ENCODE results near the gene SIT1.

Gene SIT1

DNA sequence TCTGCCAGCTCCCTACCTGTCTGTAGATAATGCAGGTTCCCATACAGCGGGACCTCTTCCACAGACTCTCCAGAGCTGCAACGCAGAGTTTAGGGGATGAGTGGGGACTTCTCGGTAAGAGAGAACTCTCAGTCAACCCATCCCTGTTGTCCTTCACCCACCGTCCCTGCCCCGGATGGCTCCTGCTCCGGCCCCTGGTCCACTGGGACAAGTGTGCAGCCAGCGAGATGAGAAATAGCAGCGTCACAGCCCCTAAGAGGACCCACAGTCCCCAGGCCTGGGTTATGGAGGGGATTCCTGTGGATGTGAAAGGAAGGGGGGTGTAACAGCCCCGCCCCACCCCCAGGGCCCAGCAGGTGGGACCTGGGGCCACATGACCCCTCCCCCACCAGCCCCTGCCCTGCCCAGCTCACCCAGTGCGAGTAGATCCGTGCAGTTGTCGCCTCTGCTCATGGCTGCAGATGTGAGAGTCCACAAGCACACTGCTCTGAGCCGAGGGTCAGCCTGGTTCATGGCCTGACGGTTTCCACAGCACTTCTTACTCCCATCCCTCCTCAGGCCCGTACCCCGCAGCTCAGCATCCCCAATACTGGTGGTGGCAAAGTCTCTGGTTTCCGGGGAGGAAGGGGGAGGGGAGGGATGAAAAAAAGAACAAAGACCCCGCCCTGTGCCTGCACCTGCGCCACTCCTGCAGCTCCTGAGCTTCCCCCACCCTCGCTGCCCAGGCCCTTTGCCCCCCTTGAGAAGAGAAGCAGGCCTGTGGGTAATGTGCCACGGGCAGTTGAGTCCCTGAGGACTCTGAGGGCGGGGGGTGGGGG is at the start of gene SIT1:
TSS of gene SIT1 (minus strand) at position 591 of the 818 bp plus-strand sequence. CDS start at position 513, 78 bp downstream.
- DNase-seq, result no peak

- DNase-seq, result no peak
Measured at GRCh38 chr9:35700031-35700430, 49.3 kb upstream of the SIT1 start.

GRCh38 chr9:35698231-35698630 is 47.5 kb upstream of the SIT1 start:
- no peak for DNase-seq

DNA sequence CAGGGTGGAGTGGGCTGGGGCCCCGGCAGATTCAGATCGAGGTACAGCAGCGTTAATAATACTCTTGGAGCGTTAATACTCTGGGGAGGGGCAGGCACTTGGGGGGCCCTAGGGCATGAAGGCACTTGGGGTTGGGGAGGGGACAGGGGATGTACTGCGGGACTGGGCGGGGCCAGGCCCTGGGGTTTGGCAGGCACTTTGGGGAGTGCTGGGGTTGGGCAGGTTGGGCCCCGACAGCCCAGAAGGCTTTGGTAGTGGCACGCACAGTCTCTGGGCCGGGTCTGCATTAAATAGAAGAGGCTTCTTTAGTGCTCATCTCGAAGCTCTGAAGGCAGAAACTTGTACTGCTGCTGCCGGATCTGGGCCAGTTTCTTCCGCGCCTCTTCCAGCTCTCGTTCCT is 46.8 kb upstream of the SIT1 start:
- DNase-seq, result no peak

DNA sequence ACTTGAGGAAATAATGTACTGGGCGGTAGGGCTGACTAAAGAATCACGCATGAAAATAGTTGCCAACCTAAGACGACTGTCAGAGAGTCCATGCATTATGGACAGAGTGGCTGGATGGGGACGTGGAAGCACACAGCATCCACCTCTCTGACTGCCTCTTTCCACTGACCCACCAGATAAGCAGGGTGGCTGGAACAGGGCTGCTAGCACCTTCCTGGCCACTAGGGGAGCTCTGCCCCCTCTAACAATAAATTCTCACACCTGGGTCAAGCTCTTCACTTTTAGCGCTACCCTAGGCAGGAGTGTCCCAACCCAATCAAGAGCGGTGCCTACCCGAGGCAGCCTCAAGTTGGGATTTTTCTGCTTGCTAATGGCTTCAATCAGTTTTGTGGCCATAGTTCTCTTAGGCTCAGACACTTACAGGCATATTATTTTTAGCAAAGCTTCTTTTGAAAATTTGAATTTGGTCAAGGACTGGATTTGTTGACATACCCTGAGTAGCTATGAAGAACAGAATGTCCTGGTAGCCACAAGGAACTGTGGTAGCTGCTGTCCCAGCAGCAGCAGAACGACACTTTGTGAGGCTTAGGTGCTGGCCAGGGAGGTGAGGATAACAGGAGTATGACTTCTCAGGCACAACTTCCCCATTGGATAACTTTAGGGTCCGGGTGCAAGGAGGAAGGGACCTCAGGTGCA is 45.9 kb upstream of the SIT1 start:
- DNase-seq, result peak; percentile 62

DNA sequence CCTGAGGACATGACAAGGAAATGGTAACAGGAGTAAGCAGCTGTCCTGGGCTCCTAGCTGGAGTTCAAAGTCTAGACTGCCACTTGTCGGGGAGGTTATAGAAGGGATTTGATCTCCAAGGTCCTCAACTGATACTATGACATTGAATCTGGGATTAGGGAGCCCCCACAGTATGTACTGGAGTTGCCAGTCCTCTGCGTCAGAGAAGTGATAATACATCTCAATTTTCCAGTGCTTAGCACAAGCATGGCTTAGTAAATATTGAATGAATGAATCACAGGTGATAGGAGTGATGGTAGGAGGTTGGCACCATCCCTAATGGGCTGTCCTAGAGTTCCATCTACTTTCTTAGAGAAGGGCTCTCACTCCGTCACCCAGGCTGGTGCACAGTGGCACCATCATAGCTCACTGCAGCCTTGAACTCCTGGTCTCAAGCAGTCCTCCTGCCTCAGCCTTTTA is 45.2 kb upstream of the SIT1 start:
- no peak for DNase-seq

- no peak for DNase-seq
Measured at GRCh38 chr9:35691757-35692301, 41.1 kb upstream of the SIT1 start.

DNA sequence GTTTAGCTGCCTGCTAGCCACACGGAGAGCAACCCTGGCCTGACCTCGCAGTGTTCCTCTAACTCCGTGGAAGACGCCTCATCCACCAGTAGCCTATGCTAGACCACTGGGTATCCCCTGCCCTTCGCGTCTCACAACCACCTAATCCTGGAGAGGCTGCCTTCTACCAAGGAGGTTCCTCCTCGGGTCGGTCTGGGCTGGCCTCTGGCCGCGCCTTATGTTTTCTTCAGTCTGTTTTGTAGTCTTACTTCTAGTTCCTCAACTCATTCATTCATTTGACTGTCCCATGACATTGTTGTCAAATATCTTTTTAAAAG is 40.6 kb upstream of the SIT1 start:
- no peak for DNase-seq

DNA sequence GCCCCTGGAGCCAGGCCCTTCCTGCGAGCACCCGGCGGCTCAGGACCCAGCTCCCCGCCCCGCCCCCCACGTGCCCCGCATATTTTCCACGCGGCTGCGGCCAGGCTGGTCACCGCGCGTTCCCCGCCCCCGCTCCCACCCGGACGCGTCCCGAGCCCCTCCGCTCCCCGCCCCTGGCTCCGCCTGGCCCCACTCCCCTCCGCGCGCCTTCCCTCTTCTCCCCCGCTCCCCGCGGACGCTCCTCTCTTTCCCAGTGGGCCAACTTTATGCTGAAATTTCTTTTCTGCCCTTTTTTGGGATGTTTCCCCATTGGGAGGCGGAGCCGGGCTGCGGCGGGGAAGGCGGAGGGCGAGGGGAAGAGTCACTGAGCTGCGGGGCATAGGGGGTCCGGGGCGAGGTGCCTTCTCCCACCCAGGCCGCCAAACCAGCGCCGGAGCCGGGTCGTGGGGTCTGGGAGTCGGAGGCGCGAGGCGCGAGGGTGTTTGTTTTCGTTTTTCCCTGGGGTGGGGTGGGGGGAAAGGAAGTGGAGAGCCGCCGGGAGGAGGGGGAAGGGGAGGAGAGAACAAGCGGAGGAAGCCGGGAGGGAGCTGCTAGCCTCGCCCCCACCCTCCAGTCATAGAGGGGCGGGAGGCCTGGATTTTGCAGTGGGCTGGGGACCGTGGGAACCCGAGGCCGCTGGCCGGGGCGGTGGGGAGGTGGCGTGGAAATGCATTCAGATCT is 40.0 kb upstream of the SIT1 start:
- DNase-seq, result peak; percentile 44

DNA sequence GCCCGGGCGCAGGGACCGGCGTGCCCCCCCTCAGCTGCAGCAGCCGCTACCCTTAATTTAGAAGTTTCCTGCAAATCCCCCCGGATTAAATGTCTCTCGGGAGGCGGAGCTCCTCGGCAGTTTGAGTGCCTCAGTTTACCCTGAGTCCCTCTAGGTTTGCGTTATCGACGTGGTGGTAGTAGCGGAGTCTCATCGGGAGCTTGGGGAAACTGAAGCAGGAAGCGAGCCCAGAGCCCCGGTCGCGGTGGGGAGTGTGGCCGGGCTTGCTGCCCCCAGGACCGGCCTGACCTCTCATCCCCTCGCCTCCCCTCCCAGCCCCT is 39.5 kb upstream of the SIT1 start:
- DNase-seq, result peak; percentile 57

GRCh38 chr9:35689542-35690293 is 39.0 kb upstream of the SIT1 start, which contains the start of gene TPM2:
Gene TPM2 (minus strand): TSS chr9:35689925. CDS start chr9:35689817, 108 bp downstream.
- peak; percentile 67 for DNase-seq

- DNase-seq, result no peak
Measured at GRCh38 chr9:35688558-35689541, 38.1 kb upstream of the SIT1 start.

DNA sequence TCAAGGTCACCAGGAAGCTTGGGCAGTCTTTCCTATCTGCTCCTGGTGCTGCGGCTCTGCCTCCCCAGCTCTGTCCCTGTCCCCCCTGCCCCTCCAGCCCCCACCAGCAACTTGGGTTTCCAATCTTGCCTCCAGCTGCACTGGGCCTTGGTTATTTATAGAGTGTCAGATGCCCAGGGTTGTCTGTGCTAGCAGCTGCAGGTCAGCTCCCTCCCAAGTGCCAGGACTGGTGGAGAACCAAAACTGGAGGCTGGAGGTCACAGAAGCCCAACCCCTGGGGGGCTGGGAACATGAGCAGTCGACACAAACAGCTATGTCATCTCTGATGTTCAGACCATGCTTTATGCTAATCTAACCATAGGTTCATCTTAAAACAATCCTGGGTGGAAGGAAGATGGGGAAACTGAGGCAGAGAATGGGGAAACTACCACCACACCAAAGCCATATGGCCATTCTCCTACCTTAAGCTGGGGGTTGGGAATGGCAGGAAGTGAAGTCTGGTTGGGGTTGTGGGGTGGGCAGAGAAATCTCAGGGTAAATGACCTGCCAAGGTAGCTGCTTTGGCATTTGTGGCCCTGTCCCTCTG is 37.3 kb upstream of the SIT1 start:
- no peak for DNase-seq

GRCh38 chr9:35687306-35687705 is 36.6 kb upstream of the SIT1 start:
- DNase-seq, result no peak

GRCh38 chr9:35686222-35687203 is 35.8 kb upstream of the SIT1 start:
- DNase-seq, result no peak

DNA sequence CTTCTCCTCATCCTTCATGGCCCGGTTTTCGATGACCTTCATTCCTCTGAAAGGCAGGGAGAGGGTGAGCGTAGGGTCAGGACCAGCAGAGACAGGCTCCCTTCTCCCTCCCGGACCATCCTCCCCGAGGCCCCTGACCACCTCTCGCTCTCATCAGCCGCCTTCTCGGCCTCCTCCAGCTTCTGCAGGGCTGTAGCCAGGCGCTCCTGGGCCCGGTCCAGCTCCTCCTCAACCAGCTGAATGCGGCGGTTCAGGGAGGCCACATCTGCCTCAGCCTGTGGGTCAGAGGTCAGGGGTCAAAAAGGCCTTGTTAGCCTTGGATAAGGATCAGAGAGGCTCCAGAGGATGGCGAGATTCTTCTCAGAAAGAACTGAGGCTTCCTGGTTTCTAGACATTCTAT is 34.8 kb upstream of the SIT1 start:
- DNase-seq, result no peak

DNA sequence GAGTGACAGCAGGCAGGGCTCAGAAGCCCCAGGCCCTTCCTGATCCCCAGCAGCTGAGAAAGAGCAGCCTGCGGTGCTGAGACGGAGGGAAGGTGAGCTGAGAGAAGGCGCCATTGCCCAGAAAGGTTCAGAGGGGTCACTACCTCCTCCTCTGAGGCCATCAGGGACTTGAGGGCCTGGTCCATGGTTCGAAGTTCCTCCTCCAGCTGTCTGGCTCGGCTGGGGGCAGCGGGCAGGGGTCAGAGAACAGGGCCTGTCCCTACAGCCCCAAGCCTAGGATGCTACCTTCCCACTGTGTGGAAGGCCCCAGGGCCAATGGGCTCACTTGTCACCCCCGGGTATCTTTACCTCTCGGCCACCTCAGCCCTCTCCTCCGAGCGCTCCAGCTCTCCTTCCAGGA is 34.2 kb upstream of the SIT1 start:
- no peak for DNase-seq

GRCh38 chr9:35683323-35683722 is 32.6 kb upstream of the SIT1 start:
- no peak for DNase-seq

DNA sequence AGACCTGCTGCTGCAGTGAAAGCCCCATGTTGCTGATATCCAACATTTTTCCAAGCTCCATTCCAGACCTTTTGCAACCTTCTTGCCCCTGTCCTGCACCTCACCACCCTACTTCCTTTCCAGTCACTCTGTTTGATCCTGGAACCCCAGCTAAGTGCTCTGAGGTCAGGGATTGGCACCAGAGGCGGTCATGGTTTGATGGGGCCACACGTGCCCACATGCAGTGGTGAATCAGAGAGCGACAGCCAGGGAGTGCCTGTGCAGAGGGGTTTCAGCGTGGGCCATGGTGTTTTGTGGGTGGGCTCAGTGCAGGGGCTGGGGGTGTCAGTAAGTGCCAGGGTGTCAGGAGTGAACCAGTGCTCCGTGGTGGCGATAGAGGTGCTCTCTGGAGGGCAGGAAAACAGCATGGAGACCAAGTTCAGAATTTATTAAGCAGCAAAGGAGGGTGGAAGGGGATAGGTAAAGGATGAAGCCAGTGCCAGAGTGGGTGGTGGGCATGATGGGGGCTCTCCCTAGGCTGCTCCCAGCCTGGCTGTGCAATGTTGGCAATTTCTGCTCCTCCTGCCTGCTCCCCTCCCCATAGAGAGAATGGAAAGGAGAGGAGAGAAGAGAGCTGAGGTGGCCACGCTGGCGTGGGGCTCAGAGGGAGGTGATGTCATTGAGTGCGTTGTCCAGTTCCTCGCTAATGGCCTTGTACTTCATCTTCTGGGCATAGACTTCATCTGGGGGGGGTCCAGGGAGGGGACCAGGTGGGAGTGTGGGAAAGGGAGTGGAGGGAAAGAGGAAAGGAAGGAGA is 32.0 kb upstream of the SIT1 start:
- no peak for DNase-seq

Data from retina (tissue), 1 donor.